ENCODE results near the gene RFC4. TPM values are rescaled to one million over a fixed set of nuclear protein-coding genes. Genes with fewer than 3 reads are reported as not detected.

RFC4 gene
- total and polyA plus RNA-seq, 3 donors from 2014 or later: 25.1 to 30.1 (median 26.2) TPM

- no peak for DNase-seq
- Histone ChIP-seq H3K36me3 (ENCODE audit: low read depth, missing control alignments) (no peaks in the 10 kb centered on the region), H3K9me3 (no peaks in the 10 kb centered on the region), H3K4me3 (no peak overlapping the region), H3K4me1 (peaks cover 10% of the 10 kb centered on the region), H3K27ac (no peak overlapping the region), H3K27me3 (no peaks in the 10 kb centered on the region)
- intact Hi-C loops (cut with DNase I; ENCODE audit: low total_unique reads): loop anchor here (10.0 kb wide), 1 partner anchor 207 kb away; the partner anchor contains the start of gene AHSG
- TF ChIP-seq CTCF (IDR thresholded peaks at IDR 0.05) (peak; percentile 45 to 66 (median 61)), POLR2A (IDR thresholded peaks at IDR 0.05) (no peak)
- WGBS, 2 donors: 45 to 50% methylated on average over 11 of the region's 11 CpGs
Observed at GRCh38 chr3:186821429-186822387, 15.4 kb upstream of the RFC4 start.

- Histone ChIP-seq H3K4me1 (no peaks in the 10 kb centered on the region), H3K27me3 (no peaks in the 10 kb centered on the region), H3K9me3 (no peaks in the 10 kb centered on the region), H3K4me3 (no peak overlapping the region), H3K27ac (no peak overlapping the region), H3K36me3 (ENCODE audit: low read depth, missing control alignments) (no peaks in the 10 kb centered on the region)
- intact Hi-C loops (cut with DNase I; ENCODE audit: low total_unique reads): no loop called here
- WGBS, 2 donors: 77 to 92% methylated on average over 1 of the region's 1 CpG
- no peak for TF ChIP-seq CTCF (IDR thresholded peaks at IDR 0.05)
- DNase-seq: no peak
Observed at GRCh38 chr3:186818956-186819355, 12.7 kb upstream of the RFC4 start.

GRCh38 chr3:186818516-186818915 is 12.2 kb upstream of the RFC4 start:
- 85 to 97% methylated on average over 5 of the region's 5 CpGs for WGBS, 2 donors
- intact Hi-C loops (cut with DNase I; ENCODE audit: low total_unique reads): no loop called here
- H3K4me3 ChIP-seq: no peak overlapping the region
- no peak for TF ChIP-seq CTCF (IDR thresholded peaks at IDR 0.05)
- TF ChIP-seq POLR2A (IDR thresholded peaks at IDR 0.05): no peak
- no peak overlapping the region for H3K27ac ChIP-seq
- no peaks in the 10 kb centered on the region for H3K4me1 ChIP-seq
- no peaks in the 10 kb centered on the region for H3K27me3 ChIP-seq
- no peaks in the 10 kb centered on the region for H3K9me3 ChIP-seq
- DNase-seq: no peak
- no peaks in the 10 kb centered on the region for H3K36me3 ChIP-seq (ENCODE audit: low read depth, missing control alignments)

GRCh38 chr3:186815435-186815834 is 9.2 kb upstream of the RFC4 start:
- no peak for DNase-seq
- WGBS, 2 donors: 95 to 96% methylated on average over 1 of the region's 1 CpG
- intact Hi-C loops (cut with DNase I; ENCODE audit: low total_unique reads): no loop called here

More at GRCh38 chr3:186815435-186815834, 9.2 kb upstream of the RFC4 start:
- Histone ChIP-seq H3K27me3 (no peaks in the 10 kb centered on the region), H3K27ac (no peak overlapping the region), H3K9me3 (no peaks in the 10 kb centered on the region), H3K36me3 (ENCODE audit: low read depth, missing control alignments) (no peaks in the 10 kb centered on the region), H3K4me3 (no peak overlapping the region), H3K4me1 (no peaks in the 10 kb centered on the region)
- no peak for TF ChIP-seq CTCF (IDR thresholded peaks at IDR 0.05)
- no peak for TF ChIP-seq POLR2A (IDR thresholded peaks at IDR 0.05)
